HG03521 (cell line): ENCODE data around the gene FMN1.

Source experiments
- ATAC-seq: cut with Tn5 transposase; IDR thresholded peaks from one replicate; pipeline ENCODE4 v1.9.1; 2021; ENCODE audit warnings: mild to moderate bottlenecking, moderate library complexity; ENCODE audit not compliant: unreplicated experiment

Gene FMN1

DNA sequence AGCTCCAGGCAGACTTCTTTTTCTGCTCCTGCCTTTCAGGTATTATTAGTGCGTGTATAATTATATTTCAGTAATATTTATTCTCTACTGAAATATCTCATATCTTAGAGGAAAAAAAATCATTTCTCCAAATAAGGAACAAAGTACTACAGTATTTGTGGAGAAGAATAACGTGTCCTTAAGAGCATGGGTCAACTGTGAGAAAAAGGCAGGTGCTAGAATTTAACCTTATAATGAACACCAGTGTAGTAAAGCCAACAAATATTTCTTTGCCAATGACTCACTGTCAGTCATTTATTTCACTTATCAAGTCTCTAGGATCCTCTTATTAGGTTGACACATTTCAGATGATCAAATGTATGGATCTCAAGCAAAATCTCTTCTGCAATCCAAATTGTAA lies 293.3 kb downstream of the FMN1 start:
- ATAC-seq = no peak

DNA sequence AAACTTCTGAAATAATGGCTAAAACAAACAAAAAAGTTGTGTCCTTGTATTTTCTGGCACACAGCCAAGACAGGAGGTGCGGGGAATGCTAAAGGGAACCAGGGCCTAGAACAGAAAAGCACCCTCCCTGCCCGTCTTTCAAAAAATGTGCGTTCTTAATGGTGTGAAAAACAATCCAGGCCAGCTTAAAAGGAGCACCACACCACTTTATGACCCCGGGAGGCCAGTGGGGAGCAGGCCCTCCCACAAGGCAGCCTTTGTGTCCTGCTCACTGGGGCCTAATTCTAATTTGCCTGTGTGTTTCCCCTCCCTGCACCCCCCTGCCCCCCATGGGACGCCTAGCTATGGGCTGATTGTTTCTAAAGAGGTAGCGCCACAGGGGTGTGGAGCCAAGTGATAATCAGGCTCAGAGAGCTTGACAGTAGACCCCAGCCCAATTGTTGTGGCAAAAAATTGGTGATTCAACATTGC lies 295.4 kb downstream of the FMN1 start:
- ATAC-seq = no peak

DNA sequence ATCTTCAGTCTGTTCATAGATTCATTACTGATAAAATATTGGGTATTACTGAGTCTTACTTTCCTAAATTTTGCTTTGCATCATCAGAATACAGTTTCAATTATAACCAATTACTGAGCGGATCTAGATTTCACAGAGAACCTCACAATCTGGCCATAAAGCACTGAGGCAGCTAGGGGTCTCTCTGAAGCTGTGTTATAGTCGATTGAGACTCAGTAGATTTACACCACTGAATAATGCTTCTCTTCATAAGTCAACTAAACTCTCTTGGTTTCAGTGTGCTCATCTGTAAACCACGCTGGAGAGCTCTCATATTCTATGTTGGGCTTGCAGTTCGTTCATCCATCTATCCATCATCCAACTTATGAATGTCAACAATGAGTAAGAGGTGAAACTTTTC lies 296.1 kb downstream of the FMN1 start:
- ATAC-seq = no peak

DNA sequence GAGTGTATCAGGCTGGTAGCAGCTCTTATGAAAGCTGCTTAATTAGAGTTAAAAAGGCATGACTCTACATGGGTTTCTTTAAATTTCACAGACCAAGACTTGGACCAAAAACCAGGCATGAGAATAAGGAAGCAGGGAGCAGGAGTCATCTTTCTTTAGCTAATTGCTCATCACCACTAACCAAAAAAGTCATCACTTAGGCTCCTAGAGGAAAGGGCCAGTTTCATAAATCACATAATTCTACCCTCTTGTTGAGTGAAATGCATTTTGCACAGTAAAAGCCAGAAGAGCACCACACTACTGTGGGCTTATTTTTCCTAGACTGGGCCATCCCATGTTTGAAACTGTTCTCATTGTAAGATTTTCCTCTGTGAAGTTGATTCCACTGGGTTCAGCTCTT lies 301.1 kb downstream of the FMN1 start:
- ATAC-seq = no peak

DNA sequence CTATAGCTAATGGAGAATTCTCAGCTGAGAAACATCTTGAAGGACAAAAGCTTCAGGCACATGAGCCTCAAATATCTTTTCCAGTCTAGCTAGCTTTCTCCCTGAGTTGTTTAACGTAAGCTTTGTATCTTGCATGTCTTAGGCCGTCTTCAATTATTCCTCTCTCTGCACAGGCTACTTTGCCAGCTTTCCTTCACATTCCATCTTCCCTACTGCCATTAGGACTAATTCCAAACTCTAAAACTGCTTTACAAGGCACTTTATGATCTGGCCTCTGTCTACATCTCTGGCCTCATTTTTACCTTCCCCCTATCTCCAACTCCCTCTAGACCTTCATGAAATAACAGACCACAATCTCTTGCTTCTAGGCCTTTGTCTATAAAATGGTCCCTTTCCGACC lies 305.3 kb downstream of the FMN1 start:
- no peak for ATAC-seq

DNA sequence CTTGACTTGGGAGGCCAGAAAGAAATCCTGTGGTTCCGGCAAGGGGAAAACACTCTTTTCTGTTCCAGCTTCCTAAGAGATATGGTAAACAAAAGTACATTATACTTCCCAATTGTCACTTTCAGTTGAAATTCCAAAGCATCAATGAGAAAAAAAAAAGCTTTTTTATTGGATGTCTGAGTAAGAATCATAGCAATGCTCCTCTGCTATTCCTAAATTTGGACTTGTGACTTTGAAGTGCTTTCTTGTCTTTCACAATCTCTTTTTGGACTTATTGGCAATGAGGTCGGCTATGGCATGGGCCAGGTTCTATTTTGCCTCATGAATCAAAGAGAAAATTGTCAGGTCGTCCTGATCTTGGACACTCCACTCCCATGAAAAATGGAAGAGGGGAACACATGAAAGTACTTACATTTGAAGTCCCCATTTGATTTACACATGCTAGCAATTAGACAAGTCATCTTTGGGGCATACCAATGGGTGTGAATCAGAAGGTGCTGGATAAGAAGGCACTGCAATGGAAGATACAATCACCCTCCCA lies 306.2 kb downstream of the FMN1 start:
- no peak for ATAC-seq

DNA sequence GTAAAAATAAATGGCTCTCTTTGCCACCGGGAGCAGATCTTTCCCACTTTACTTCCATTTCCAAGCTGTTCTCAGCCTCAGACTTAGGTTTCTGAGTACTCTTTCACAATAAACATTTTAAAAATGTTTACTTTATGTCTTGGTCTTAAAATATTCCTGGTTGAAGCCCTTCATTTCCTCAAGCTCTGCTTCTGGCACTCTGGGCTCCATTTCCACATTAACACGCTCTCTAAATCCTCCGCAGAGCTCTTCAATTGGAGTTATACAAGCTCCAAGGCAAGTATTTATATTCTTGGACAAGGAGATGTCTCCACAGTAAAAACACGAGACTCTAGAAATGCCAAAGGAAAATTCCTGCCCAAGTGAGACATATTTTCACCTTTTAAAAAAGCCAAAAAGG lies 307.4 kb downstream of the FMN1 start:
- ATAC-seq = no peak

DNA sequence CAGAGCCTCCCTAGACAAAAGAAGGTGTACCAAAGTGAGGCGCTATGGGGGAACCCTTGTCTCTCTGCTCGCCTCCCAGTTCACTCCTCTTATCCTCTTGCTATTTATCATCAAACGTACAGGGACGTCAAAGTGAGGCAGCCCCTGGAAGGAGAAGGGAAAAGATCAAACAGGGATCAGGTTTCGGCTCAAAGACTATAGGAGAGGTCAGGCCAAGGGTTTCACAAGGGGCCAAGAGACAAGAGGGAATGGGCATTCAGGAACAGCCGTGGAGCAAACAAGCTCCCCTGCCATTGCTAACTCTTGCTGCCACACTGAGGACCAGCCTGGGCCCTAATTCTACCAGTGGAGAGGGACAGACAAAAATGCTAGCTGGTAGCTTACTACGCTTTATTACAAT lies 308.1 kb downstream of the FMN1 start:
- ATAC-seq = no peak

DNA sequence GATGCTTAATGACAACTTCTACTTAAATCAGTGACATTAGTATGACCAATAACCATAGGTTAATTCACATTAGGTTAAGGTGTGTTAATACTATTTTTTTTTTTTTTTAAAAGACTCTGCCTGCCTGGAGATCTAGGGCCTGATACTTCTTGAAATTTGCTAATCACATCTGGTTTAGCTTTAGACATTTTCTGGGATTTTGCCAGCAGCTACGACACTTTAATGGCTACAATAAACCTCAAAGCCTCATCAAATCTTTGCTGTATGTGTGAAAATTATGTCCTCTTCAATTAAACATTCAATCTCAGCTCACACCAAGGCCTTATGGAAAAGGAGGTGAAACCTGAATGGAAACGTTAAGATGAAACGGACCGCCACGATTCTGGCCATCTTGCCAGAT lies 308.8 kb downstream of the FMN1 start:
- no peak for ATAC-seq

DNA sequence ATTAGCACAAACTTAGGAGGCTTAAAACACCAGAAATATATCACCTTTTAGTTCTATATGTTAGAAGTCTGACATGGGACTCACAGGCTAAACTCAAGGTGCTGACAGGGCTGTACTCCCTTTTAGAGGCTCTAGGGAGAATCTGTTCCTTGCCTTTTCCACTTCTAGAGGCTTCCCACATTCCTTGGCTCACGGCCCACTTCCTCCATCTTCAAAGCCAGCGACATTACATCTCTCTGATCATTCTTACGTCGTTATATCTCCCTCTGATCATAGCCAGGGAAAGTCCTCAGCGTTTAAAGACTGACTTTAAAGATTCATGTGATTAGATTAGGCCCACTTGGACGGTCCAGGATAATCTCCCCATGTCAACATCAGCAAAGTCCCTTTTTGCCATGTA lies 310.4 kb downstream of the FMN1 start:
- ATAC-seq = no peak

DNA sequence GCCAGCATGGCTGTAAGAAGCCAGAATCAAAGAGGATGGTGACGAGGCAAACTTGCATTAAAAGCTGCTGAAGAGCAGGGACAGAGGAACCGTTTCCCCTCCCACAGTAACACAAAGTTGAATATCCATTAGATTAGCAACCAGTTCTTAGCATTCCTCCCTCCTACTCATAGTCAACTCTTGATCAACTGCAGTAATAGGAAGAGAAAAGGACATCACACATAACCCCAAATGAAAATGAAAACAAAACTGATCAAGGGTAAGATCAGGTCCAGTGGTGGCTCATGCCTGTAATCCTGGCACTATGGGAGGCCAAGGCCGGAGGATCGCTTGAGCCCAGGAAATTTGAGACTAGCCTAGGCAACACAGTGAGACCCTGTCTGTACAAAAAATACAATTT lies 311.6 kb downstream of the FMN1 start:
- no peak for ATAC-seq

DNA sequence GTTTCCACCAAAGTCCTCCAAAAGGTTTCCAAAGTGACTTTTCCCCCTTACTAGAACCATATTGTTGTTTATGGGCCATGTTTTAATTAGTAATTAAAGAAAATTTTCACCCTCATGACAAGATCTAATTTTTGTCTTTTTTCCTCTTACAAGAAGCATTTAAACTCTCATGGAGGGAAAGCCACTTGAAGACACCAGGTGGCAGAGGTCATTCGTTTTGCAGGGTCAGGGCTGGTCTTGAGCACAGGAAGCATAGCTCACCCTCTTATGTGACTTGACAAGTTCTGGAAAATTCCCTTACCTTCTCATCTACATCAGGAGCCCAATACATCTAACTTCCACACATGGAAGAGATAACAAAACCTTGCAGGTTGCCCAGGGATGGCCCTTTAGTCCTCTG lies 313.0 kb downstream of the FMN1 start:
- ATAC-seq = no peak

DNA sequence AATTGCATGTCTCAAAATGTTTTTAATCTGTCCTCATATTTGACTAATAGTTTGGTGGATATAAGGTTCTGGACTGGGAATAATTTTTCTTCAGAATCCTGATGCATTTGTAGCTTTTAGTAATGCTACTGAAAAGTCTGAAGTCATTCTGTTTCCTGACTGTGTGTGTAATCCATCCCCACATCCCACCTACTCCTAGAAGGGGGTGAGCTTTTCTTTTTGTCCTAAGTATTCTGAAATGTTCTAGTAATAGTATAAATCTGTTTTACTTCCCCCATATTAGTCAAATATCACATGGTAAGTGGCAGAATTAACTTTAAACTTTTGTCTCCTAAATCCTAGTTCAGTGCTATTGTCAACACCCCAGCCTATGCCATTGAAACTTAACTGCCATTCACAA lies 313.9 kb downstream of the FMN1 start:
- ATAC-seq = no peak

DNA sequence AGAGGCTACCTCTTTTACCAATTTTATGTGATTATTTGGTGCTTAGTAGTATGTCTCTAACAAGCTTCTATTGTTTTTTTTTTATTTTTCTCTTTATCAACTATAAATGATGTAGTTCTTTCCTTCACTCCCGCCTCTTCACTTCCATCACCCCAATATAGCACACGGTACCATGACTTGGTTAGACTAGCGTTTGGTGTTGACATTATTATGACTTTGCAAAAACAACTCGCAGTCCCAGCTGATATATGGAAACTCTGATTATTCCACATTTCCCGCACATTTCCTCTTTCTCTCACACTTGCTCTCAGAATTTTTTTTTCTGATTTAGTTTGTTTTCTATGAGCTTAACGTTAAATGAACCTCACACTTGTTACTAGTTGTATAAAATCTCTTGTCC lies 314.5 kb downstream of the FMN1 start:
- no peak for ATAC-seq

DNA sequence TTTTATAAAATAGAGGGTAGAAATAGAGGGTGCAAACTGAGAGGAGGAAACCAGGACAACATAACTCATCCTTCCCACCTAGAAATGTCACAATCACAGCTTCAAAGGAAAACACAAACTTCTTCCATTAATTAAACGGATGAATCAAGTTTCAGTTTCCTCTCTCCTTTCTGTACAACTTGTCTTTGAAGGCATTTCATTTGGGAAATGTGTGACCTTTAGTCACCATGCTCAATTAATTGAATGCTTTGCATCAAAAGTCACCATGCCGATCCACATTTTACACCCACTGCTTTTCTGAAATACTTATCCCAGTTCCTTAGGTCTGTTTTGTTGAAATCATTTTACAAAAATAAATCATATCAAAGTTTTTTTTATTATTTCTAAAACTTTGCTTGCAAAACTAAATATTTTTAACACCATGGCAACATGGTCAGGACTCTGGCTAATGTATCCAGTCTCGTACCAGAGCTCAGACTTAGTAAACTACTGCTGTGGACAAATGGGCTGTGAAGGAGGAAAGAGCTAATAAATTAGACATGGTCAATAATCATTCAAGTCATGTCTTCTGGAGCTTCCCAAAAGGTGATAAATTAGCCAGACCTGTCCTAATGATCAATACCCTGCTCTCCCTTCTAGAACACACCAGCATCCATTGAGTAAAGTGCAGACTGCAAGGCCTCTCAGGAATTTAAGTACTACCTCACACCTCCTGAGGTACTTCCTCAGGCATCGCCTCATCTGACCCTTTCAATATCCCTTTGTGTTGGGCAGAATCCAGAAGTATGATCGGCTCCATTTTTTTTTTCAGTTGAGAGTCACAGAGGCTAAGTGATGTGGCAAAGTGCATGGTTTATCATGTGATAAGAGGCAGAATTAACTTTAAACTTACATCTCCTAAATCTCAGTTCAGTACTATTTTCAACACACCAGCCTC lies 315.4 kb downstream of the FMN1 start:
- ATAC-seq = no peak

DNA sequence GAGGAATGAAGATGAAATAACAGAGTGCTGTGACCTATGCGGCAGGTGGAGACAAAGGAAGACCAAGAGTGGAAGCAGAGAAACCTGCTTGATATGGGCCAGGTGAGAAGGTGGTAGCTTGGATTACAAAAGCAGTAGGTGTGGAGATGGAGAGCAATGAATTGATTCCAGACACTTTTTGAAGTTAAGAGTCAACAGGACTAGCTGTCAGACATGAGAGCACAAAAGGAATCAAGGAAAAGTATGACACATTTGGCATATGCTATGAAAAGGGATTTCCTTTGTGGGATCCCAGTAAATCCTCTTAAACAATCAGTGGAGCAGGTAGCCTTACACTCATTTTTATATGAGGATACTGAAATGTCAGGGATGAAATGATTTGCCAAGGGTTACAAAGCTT lies 316.2 kb downstream of the FMN1 start:
- ATAC-seq = no peak

DNA sequence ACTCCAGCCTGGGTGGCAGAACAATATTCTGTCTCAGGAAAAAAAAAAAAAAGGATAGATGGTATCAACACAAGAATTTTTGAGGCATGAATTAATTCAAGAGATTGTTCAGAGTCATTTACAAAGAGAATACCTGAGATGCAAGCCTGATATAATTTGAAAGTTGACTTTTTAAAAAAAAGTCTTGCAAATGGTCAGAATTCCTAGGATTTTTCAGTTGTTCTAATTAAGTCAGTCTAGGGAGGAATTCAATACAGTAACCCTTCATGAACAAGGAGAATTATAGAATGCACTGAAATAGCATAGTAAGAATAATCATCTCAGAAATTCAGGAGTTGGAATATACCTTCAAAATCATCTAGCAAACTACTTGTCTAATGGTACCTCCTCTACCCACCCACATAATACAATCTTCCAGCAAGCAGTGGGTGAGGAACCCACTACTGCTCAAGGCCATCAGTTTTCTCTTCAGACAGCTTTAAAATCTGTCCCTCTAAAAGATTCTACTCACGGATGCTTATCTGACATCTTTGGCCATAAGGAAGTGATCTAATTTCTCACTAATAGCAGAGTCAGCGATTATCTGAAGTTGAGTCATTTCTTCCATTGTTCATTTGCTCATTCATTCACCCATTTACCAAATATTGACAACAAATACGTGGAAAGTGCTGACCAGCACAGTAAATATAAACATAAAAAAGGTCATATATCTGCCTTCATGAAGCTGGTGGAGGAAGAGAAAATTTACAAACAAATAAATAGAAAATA lies 317.1 kb downstream of the FMN1 start:
- ATAC-seq = no peak

DNA sequence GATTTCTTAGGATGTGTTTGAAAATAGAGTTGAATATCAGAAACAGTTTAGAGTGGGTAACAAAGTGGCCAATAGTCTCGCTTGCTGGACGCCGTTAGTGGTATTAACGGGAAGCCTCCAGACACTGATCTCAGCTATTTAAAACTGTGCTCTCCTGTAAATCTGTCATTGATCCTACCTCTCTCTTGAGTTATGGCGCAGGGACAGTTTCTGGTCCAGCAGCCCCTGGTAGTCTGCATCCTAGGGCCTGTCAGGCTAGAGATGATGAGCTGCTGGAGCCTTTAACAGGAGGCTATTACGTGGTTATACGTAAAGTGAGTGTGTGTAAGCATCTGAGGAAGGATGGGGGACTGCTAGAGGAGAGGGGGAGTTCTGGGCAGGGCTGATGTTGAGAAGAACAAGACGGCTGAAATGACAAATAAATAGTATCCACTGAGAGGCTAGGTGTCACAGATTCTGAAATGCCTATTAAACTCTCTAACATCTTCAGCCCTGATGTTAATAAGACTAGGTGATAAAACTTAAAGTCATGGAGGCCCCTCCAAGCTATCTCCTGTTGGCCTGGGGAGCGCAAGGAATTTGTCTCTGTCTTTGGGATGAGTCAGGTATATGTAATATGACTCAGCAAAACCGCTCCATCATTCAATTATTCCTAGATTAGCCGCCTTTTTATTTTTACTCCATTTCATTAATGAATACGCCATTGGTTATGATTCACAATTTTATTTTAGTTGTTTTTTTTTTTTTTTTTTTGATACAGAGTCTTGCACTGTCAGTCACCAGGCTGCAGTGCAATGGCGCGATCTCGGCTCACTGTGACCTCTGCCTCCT lies 321.0 kb downstream of the FMN1 start:
- ATAC-seq = no peak

DNA sequence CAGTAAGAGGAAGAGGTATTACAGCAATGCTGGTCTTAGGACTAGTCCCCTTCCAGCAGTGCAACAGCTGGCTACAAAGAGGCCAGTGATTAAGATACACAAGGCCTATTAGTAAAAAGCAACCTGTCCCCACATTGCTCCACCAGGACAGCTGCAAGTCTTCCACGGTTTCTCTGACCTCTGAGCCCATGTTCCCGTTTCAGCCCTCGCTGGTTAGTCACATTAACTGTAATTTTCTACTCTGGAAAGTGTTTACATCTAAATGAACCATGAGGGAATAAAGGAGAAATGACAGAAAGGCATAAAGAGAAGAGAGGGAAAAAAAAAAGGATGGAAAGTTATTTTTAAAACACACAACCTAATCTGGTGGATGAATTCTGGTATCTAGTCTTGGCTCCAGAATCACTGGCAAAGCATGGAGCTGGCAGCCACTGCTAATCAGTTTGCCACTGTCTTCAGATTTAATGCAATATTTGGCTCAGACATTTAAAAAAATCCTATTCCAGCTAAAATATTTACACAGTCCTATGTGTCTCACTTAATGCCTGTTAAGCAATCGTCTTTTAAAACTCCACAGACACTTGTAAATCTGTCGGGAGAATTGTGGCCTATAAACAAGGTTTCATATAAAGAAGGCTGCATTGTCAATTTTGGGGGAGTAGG lies 321.8 kb downstream of the FMN1 start:
- ATAC-seq = no peak

DNA sequence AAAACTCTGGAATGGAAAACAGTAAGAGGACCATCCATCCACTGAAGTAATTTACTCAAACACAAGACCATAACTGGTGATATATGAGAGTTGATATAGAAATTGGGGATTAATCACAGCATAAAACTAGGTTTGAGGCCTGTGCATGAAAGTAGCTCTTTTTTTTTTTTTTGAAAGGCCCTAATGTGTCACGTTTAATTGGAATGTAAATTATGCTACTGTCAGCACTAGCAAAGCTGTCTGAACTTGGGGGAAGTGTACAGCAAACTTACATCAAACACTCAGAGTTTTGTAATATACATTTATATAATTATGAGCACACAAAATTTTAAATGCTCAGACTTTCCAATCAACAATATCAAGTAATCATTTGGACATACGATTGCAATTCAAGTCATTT lies 322.6 kb downstream of the FMN1 start:
- ATAC-seq = no peak
